Activated CD8-positive, alpha-beta memory T cell treated with anti-CD3 and anti-CD28 coated beads, Interleukin-2, amount 50 U/mL, for 24 hours (primary cell): Measurements from ENCODE around the gene TMEM25.
"Not testable (repeated sequence)": the region's sequence is repeated elsewhere in the genome, so short reads cannot be mapped to it uniquely, and the experiment has no call there.

Experiments
- DNase-seq: peaks from one replicate; pipeline ENCODE4 v3.0.0-alpha.2; 2020; ENCODE audit errors: extremely low read depth

Gene TMEM25

DNA sequence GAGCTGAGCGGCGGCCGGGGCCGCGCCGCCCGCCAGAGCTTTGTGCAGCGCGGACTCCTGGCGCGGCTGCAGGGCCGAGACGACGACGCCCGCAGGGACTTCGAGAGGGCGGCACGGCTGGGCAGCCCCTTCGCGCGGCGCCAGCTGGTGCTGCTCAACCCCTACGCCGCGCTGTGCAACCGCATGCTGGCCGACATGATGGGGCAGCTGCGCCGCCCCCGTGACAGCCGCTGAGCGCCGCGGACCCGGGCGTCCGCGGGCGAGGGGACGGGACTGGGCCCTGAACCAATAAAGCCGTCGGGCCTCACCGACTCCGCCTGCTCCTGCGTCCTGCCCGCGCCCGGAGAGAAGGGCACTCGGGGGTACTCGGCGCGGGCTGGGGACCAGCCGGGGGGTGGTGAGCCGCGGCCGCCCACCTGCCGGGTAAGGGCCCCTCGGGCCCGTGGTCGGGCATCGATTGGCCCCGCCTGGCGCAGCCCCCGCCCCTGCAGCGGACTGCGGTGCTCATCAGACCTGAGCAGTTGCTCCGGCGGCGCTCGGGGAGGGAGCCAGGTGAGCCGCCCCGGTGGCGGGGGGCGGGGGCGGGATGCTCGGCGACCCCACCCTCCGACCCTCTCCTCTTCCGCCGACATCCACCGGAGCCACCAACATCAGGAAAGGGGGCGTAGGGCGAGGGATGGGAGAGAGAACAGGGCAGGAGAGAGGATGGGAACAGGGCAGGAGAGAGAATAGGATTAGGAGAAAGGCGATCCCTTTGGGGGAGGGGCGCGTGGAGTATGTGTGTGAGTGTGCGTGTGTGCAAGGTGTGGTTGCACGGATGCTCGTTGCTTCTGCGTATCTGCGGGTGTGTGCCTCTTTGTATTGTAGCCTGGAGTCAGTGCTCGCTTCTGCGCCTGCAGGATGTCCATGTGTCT, at the start of gene TMEM25:
TSS of gene TMEM25 (plus strand) at position 510 of the 914 bp plus-strand sequence. CDS start 610 bp downstream, outside the sequence.
- DNase-seq: peak; percentile 34

DNA sequence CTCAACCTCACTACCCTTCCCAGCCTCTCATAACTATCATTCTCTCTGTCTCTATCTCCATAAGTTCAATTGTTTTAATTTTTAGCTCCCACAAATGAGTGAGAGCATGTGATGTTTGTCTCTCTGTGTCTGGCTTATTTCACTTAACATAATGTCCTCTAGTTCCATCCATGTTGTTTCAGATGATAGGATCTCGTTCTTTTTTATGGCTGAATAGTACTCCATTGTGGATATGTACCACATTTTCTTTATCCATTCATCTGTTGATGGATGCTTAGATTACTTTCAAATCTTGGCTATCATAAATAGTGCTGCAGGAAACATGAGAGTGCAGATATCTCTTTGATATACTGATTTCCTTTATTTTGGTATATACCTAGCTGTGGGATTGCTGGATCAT, 49.8 kb upstream of the TMEM25 start:
- DNase-seq: not testable (repeated sequence)

DNA sequence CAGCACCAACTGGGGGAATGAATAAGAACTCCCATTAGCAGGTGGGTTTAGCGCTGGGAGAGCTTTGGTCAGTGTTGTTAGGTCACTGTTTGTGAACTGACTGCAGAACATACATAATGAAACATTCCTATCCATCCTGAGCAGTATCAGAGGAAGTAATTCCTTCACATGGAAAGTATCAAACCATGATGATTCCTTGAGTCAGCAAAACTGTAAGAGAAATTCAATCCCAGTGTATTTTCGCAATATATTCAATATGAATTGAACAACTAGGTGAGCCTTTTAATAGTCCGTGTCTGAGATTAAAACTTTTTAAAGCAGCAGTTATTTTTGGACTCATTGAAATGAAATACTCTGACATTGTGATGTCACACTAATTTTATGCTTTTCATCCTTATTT, 46.6 kb upstream of the TMEM25 start:
- no peak for DNase-seq

DNA sequence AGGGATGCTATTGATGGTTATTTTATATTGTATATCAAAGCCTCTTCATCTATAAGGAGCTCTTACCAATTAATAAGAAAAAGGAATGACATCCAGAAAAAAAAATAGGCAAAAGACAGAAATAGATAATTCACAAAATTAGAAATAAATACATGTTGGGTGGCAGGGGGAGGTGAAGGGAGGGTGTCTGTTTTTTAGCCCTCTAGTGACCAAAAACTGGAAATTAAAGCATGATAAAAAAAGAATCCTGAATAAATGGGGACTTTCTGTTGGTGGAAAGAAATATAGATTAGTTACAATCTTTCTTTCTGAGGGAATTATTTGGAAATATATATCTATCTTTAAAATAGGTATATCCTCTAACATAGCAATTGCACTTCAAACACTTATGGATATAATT, 45.7 kb upstream of the TMEM25 start:
- no peak for DNase-seq

DNA sequence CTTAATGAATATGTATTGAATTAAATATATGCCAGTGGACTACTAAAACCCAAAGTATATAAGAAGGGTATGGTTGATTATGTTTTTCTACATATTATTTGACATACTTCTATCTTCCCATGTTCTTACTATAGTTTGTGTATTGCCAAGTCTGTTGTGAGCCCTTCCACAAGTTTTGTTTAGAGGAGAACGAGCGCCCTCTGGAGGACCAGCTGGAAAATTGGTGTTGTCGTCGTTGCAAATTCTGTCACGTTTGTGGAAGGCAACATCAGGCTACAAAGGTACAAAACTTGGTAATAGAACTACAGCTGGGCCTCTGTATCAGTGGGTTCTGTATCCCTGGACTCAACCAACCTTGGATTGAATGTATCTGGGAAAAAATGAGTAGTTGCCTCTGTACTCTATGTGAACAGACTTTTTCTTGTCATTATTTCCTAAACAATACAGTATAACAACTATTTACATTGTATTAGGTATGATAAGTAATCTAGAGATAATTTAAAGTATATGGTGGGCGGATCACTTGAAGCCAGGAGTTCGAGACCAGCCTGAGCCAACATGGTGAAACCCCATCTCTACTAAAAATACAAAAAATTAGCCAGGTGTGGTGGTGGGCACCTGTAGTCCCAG, 42.4 kb upstream of the TMEM25 start:
- peak; percentile 48 for DNase-seq

DNA sequence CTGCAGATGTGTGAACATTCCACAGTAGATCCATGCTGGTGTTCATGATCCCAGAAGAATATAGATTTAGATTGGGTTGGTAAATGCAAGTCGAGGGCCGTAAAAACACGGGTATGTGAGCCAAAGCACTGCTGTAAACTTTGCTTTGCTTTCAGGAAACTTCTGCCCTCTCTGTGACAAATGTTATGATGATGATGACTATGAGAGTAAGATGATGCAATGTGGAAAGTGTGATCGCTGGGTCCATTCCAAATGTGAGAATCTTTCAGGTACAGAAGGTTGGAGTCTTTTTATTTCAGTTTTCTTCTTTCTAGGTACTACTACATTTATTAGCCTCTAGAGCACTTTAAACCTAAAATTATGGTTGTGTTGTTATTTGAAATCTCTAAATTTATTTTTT, 40.0 kb upstream of the TMEM25 start:
- DNase-seq: no peak

DNA sequence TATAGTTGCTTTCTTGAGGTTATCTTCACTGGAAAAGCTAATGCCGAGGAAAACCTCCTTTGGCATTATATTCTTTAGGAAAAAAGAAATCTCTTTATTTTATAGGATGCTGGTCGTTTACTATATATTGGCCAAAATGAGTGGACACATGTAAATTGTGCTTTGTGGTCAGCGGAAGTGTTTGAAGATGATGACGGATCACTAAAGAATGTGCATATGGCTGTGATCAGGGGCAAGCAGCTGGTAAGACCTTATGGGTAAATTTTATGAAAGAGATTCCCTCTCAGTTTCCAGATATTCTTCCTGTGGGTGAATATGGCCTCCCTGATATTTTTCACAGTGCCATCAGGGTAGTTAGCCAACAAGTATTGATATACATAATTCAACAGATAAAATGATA, 33.2 kb upstream of the TMEM25 start:
- no peak for DNase-seq

DNA sequence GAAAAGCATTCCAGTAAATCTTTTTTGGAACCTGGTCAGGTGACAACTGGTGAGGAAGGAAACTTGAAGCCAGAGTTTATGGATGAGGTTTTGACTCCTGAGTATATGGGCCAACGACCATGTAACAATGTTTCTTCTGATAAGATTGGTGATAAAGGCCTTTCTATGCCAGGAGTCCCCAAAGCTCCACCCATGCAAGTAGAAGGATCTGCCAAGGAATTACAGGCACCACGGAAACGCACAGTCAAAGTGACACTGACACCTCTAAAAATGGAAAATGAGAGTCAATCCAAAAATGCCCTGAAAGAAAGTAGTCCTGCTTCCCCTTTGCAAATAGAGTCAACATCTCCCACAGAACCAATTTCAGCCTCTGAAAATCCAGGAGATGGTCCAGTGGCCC, 27.8 kb upstream of the TMEM25 start:
- DNase-seq: no peak

DNA sequence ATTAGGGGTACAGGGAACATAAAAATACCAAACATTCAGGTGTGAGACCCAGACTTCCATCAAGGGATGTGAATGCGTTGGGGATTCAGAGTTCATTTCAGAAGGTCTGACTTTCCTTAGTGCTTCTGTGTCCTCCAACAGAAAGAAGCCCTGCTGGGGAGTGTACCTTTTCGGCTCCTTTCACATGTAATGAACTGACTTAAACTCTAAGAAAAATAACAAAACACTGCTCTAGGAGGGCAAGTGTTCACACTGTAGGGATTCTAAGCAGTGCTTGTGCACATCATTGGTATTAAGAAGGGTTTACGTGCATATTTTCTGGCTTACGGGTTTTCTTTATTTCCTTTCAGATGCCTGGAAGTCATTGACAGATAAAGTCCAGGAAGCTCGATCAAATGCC, 19.4 kb upstream of the TMEM25 start:
- no peak for DNase-seq

DNA sequence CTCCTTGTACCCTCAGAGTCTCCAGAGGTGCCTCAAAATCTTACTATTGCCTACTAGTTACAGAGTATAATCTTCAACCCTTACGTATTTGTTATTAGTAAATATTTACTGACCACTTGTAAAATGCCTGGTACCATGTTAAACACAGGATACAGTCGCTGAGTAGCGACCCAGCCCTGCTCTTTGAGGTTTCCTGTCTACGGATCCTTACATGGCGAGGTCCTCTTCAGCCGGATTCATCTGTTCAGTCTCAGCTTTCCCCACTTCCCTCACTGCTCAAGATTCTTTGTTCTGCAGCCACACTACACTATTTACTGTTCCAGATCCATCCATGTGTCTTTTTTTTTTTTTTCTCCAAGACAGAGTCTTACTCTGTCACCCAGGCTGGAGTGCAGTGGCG, 16.9 kb upstream of the TMEM25 start:
- DNase-seq: no peak

DNA sequence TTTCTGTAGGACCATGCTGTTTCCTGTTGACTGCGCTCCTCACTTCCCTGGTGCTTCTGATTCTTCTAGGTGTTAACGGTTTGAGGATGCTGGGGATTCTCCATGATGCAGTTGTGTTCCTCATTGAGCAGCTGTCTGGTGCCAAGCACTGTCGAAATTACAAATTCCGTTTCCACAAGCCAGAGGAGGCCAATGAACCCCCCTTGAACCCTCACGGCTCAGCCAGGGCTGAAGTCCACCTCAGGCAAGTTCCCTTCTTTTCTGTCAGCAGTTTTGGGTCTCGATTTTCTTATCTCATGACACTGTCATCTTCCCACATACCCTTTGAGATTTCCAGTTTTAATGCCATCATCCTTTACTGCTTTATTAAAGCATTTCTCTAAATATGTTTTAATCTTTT, 11.4 kb upstream of the TMEM25 start:
- DNase-seq: no peak

DNA sequence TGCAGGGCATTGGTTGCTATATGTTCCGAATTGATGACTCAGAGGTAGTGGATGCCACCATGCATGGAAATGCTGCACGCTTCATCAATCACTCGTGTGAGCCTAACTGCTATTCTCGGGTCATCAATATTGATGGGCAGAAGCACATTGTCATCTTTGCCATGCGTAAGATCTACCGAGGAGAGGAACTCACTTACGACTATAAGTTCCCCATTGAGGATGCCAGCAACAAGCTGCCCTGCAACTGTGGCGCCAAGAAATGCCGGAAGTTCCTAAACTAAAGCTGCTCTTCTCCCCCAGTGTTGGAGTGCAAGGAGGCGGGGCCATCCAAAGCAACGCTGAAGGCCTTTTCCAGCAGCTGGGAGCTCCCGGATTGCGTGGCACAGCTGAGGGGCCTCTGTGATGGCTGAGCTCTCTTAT, 9.1 kb upstream of the TMEM25 start:
- no peak for DNase-seq

DNA sequence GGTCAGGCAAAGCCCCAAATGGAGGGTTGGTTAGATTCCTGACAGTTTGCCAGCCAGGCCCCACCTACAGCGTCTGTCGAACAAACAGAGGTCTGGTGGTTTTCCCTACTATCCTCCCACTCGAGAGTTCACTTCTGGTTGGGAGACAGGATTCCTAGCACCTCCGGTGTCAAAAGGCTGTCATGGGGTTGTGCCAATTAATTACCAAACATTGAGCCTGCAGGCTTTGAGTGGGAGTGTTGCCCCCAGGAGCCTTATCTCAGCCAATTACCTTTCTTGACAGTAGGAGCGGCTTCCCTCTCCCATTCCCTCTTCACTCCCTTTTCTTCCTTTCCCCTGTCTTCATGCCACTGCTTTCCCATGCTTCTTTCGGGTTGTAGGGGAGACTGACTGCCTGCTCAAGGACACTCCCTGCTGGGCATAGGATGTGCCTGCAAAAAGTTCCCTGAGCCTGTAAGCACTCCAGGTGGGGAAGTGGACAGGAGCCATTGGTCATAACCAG, 8.4 kb upstream of the TMEM25 start:
- no peak for DNase-seq

DNA sequence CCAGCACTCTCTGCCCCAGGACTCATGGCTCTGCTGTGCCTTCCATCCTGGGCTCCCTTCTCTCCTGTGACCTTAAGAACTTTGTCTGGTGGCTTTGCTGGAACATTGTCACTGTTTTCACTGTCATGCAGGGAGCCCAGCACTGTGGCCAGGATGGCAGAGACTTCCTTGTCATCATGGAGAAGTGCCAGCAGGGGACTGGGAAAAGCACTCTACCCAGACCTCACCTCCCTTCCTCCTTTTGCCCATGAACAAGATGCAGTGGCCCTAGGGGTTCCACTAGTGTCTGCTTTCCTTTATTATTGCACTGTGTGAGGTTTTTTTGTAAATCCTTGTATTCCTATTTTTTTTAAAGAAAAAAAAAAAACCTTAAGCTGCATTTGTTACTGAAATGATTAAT, 6.6 kb upstream of the TMEM25 start:
- DNase-seq: no peak

DNA sequence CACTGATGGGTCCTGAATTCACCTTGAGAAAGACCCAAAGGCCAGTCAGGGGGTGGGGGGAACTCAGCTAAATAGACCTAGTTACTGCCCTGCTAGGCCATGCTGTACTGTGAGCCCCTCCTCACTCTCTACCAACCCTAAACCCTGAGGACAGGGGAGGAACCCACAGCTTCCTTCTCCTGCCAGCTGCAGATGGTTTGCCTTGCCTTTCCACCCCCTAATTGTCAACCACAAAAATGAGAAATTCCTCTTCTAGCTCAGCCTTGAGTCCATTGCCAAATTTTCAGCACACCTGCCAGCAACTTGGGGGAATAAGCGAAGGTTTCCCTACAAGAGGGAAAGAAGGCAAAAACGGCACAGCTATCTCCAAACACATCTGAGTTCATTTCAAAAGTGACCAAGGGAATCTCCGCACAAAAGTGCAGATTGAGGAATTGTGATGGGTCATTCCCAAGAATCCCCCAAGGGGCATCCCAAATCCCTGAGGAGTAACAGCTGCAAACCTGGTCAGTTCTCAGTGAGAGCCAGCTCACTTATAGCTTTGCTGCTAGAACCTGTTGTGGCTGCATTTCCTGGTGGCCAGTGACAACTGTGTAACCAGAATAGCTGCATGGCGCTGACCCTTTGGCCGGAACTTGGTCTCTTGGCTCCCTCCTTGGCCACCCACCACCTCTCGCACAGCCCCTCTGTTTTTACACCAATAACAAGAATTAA, 6.1 kb upstream of the TMEM25 start:
- DNase-seq: no peak

DNA sequence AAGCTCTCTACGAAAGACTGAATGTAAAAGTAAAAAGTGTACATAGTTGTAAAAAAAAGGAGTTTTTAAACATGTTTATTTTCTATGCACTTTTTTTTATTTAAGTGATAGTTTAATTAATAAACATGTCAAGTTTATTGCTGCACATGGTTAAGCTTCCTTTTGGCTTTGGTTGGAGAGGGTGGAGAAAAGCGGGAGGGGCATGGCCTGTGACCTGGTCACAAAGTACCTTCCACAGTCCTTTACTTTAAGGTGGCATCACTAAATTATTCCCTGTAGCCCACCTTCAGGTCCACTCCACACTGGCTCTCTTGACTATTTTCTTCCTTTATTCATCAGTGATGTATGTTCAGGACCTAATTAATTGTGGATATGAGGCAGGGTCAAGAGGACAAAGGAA, 4.3 kb upstream of the TMEM25 start:
- no peak for DNase-seq

DNA sequence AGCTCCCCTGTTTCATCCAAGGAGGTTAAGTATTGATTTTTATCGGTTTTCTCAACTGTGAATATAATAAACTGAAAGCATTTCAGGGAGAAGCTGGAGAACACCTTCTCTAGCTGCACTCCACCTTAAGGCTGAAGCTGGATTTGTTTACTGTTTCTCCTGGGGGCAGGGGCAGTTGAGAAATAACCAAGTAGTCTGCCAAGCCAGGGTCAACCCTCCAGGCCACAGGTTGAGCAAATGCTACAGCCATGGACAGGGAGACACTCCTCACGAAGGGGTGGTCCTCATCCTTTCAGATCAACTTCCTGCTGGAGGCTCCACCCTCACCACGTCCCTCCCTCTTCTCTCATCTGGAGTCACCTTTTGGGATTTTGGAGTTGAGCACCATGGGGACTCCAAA, 3.9 kb upstream of the TMEM25 start, which contains the start of gene TTC36:
TSS of gene TTC36 (plus strand) at position 366 of the 400 bp plus-strand sequence. CDS start at position 387, 21 bp downstream.
- DNase-seq: no peak

DNA sequence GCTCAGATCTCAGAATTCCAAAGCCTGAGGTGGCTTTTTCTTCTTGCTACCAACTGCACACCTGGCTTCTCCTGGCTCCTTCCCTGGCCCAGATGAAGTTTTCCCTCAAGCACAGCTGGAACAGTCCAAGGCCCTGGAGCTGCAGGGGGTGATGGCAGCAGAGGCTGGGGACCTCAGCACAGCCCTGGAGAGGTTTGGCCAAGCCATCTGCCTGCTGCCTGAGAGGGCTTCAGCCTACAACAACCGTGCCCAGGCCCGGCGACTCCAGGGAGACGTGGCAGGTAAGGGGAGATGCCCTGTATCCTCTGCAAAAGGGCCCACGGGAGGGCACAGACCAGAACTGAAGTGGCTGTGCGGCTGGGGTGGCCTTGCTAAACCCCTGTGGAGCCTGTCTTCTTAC, 2.5 kb upstream of the TMEM25 start:
- DNase-seq: no peak

DNA sequence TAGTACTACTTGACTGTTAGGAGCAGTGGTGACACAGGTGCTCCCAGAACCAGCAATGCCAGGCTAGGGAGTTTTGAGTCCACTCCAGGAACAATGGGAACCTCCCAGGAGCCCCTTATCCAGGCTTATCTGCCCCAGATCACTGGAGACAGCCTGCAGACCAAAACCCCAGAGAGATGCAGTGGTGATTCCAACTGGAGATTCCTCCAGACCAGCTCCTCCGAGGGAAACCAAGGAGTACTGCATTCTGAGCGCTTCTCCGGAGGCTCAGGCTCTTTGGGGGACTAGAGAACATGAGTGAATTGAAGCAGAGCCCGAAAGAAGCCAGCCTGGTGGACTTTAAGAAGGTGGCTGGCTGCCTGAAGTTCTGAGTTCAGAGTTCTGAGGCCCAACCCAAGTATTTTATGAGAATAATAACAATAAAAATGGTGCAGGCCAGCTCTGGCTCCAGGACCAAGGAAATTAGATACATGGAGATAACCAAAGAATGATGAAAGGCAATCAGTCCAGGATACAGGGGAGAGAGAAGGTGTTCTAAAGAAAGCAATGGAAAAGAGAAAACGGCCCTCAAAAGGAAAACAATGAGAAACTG, 1.3 kb upstream of the TMEM25 start:
- DNase-seq: no peak

DNA sequence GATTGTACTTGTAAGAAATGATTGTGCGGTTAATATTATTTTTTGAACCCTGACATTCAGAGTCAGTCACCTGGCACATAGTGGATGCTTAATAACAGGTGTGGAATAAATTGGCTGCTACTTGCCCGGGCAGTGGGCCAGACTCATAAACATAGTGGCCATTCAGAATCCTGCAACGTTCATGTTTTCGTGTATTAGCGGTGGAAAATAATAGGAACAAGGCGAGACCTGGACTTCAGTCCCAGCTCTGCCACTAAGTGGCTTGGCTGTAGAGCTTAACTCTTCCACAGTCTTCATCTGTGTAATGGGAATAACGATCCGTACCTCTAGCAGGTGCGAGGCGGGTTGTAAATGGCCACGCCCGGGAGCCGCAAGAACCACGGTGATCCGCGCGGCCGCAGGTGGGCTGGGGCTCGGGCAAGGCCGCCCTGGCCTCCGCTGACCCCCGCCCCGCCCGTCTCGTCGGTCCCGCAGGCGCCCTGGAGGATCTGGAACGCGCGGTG, 761 bp upstream of the TMEM25 start:
- DNase-seq: no peak

DNA sequence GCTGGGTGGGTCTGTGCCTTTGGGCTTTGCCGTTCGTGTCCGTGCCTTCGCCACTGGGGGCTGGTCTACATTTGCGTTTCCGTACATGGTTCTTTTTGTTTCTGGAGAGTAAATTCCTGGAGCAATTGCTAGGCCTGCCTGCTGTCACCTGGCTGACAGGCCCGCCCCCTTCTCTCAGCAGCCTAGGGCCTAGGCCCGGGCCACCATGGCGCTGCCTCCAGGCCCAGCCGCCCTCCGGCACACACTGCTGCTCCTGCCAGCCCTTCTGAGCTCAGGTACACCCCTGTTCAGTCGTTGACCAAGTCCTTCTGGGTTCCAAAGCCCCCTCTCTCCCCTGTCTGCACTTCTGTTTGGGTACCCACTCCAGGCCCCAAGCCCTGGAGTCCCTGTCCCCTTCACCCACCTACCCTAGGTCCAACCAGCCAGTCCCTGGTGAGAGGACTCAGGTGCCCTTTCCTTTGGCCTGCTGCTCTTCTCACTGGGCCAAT, 649 bp downstream of the TMEM25 start:
- no peak for DNase-seq

DNA sequence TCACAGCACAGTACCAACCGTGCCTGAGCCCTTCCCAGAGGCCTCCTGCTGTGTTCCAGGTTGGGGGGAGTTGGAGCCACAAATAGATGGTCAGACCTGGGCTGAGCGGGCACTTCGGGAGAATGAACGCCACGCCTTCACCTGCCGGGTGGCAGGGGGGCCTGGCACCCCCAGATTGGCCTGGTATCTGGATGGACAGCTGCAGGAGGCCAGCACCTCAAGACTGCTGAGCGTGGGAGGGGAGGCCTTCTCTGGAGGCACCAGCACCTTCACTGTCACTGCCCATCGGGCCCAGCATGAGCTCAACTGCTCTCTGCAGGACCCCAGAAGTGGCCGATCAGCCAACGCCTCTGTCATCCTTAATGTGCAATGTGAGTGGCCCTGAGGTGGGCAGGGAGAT, 1.1 kb downstream of the TMEM25 start:
- DNase-seq: no peak
